ENCODE data around the gene CTNNBIP1. TPM values are rescaled to one million over a fixed set of nuclear protein-coding genes. Genes with fewer than 3 reads are reported as not detected.

CTNNBIP1 gene
- total RNA-seq, 1 experiment from 2014 or later = 31.4 TPM

DNA sequence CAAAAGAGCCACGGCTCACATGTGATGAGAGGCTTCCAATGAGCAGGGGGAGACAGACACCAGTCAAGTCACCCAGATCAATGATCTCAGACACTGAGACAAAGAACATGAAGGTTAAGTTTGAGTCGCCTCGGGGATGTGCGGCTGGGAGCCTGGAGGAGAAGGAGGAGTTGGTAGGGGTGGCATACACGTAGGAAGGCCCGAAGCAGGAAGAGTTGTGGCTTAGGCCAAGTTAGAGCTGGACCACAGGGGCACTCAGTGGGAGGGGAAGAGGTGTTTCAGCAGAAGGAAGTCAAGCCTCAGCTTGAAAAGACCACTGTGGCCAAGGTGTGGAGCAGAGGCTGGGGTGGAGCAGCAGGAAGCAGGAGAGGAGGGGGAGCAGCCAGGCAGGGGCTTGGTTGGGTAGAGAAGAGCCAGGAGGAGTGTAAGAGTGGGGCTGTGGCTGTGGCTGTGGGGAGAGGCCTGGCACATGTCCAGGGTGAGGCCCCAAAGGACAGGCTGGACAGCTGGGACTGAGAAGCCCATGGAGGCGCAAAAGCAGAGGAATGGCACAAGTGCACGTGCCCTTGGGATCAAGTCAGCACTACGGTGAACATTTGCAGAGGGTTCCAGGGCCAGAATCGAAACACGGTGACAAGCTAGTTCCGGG lies 27.6 kb downstream of the CTNNBIP1 start:
- no peak for DNase-seq (ENCODE audit: unreplicated experiment)
- ChIA-PET POLR2A (interaction anchor here (0.7 to 1.5 kb wide), 2 partner anchors 8 to 28 kb away, joined by 4 to 5 read pairs; no protein-coding TSS in a partner anchor), CTCF (interaction anchor here (0.6 to 1.4 kb wide), 3 partner anchors 37 to 126 kb away, joined by 4 to 6 read pairs (median 5); no protein-coding TSS in a partner anchor)
- peaks cover 29% of the 10 kb centered on the region for H3K4me1 Mint-ChIP-seq (ENCODE audit: insufficient read depth, unreplicated experiment)
- no peaks in the 10 kb centered on the region for H3K9me3 Mint-ChIP-seq (ENCODE audit: unreplicated experiment)
- no peaks in the 10 kb centered on the region for H3K27me3 Mint-ChIP-seq (ENCODE audit: insufficient read depth, unreplicated experiment)
- BruUV-seq (replicated peaks) = no TSS peak
- peaks cover 15% of the 10 kb centered on the region for H3K36me3 Mint-ChIP-seq (ENCODE audit: insufficient read depth, unreplicated experiment)
- H3K4me3 Mint-ChIP-seq (ENCODE audit: unreplicated experiment) = no peak overlapping the region
- intact Hi-C loops (cut with micrococcal nuclease) = no loop called here
- TF ChIP-seq, protein P1, sequence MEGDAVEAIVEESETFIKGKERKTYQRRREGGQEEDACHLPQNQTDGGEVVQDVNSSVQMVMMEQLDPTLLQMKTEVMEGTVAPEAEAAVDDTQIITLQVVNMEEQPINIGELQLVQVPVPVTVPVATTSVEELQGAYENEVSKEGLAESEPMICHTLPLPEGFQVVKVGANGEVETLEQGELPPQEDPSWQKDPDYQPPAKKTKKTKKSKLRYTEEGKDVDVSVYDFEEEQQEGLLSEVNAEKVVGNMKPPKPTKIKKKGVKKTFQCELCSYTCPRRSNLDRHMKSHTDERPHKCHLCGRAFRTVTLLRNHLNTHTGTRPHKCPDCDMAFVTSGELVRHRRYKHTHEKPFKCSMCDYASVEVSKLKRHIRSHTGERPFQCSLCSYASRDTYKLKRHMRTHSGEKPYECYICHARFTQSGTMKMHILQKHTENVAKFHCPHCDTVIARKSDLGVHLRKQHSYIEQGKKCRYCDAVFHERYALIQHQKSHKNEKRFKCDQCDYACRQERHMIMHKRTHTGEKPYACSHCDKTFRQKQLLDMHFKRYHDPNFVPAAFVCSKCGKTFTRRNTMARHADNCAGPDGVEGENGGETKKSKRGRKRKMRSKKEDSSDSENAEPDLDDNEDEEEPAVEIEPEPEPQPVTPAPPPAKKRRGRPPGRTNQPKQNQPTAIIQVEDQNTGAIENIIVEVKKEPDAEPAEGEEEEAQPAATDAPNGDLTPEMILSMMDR (IDR thresholded peaks at IDR 0.05; ENCODE audit: unreplicated experiment) = no peak
- H3K27ac Mint-ChIP-seq (ENCODE audit: low read depth, unreplicated experiment) = peak overlapping the region; percentile 14

GRCh38 chr1:9881838-9882249 lies 28.2 kb downstream of the CTNNBIP1 start:
- no peak overlapping the region for H3K4me3 Mint-ChIP-seq (ENCODE audit: unreplicated experiment)
- peaks cover 29% of the 10 kb centered on the region for H3K4me1 Mint-ChIP-seq (ENCODE audit: insufficient read depth, unreplicated experiment)
- CTCF ChIA-PET = interaction anchor here (0.6 to 1.4 kb wide), 4 partner anchors 37 to 270 kb away, joined by 4 to 6 read pairs (median 6); no protein-coding TSS in a partner anchor
- H3K9me3 Mint-ChIP-seq (ENCODE audit: unreplicated experiment) = no peaks in the 10 kb centered on the region
- H3K27ac Mint-ChIP-seq (ENCODE audit: low read depth, unreplicated experiment) = peak overlapping the region; percentile 14
- POLR2A ChIA-PET = interaction anchor here (0.7 to 1.5 kb wide), 2 partner anchors 9 to 29 kb away, joined by 4 to 5 read pairs; no protein-coding TSS in a partner anchor
- no peaks in the 10 kb centered on the region for H3K27me3 Mint-ChIP-seq (ENCODE audit: insufficient read depth, unreplicated experiment)
- DNase-seq (ENCODE audit: unreplicated experiment) = peak; percentile 91
- TF ChIP-seq, protein P1 (IDR thresholded peaks at IDR 0.05; ENCODE audit: unreplicated experiment) = no peak
- BruUV-seq (replicated peaks) = no TSS peak
- intact Hi-C loops (cut with micrococcal nuclease) = no loop called here
- H3K36me3 Mint-ChIP-seq (ENCODE audit: insufficient read depth, unreplicated experiment) = peaks cover 15% of the 10 kb centered on the region

DNA sequence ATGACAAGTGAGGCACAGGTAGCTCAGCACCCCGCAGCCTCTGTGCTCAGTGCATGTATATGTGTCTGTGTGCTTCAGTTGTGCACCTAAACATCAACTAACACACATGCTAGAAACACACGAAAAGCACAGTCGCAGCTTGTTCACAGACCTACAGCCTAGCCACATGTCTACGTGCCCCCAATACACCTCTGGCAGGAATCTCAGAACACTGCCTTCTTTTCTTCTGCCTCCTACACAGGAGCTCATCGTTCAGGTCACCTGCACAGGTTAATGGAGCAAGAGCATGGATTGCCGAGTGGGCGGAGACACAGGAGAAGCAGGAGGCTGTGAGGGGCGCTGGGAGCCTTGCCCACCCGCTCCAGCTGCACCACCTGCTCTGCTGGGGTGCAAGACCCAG lies 31.7 kb downstream of the CTNNBIP1 start:
- TF ChIP-seq, protein P1 (IDR thresholded peaks at IDR 0.05; ENCODE audit: unreplicated experiment) = no peak
- H3K4me3 Mint-ChIP-seq (ENCODE audit: unreplicated experiment) = no peak overlapping the region
- H3K4me1 Mint-ChIP-seq (ENCODE audit: insufficient read depth, unreplicated experiment) = peaks cover 29% of the 10 kb centered on the region
- no peaks in the 10 kb centered on the region for H3K27me3 Mint-ChIP-seq (ENCODE audit: insufficient read depth, unreplicated experiment)
- POLR2A ChIA-PET = interaction anchor here (0.8 to 2.9 kb wide), 12 partner anchors 9 to 112 kb away, joined by 3 to 22 read pairs (median 4); partner anchors contain the start of genes CTNNBIP1, LZIC and NMNAT1
- H3K9me3 Mint-ChIP-seq (ENCODE audit: unreplicated experiment) = no peaks in the 10 kb centered on the region
- H3K27ac Mint-ChIP-seq (ENCODE audit: low read depth, unreplicated experiment) = no peak overlapping the region
- peaks cover 12% of the 10 kb centered on the region for H3K36me3 Mint-ChIP-seq (ENCODE audit: insufficient read depth, unreplicated experiment)
- CTCF ChIA-PET = interaction anchor here (0.5 to 7.8 kb wide), 12 partner anchors 8 to 252 kb away, joined by 3 to 102 read pairs (median 8); partner anchors contain the start of genes LZIC and NMNAT1
- no TSS peak for BruUV-seq (replicated peaks)
- intact Hi-C loops (cut with micrococcal nuclease) = loop anchor here (5.0 kb wide), 1 partner anchor 154 kb away; the partner anchor contains the start of gene UBE4B
- no peak for DNase-seq (ENCODE audit: unreplicated experiment)

DNA sequence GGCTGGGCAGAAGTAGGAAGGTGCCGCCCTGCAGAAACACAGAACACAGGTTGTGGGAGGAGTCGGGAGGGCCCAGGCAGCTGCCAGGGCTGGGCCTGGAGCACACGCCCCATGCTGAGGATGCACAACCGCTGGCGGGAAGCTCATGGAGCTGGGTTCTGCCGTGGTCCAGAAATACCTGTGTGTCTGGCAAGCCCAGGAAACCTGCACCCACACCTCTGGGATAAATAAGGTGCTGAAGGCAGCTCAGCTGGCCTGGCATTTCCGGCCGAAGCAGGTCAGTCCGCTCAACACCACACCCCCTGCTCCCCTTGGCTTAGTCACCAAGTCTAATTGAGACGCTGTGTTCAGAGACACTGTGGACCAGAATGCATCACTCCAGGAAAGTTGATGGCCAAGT lies 32.1 kb downstream of the CTNNBIP1 start:
- BruUV-seq (replicated peaks) = no TSS peak
- peaks cover 28% of the 10 kb centered on the region for H3K4me1 Mint-ChIP-seq (ENCODE audit: insufficient read depth, unreplicated experiment)
- peak; percentile 75 for DNase-seq (ENCODE audit: unreplicated experiment)
- POLR2A ChIA-PET = interaction anchor here (0.8 to 2.9 kb wide), 12 partner anchors 9 to 112 kb away, joined by 3 to 22 read pairs (median 4); partner anchors contain the start of genes CTNNBIP1, LZIC and NMNAT1
- peaks cover 12% of the 10 kb centered on the region for H3K36me3 Mint-ChIP-seq (ENCODE audit: insufficient read depth, unreplicated experiment)
- no peaks in the 10 kb centered on the region for H3K9me3 Mint-ChIP-seq (ENCODE audit: unreplicated experiment)
- H3K27ac Mint-ChIP-seq (ENCODE audit: low read depth, unreplicated experiment) = no peak overlapping the region
- intact Hi-C loops (cut with micrococcal nuclease) = loop anchor here (5.0 kb wide), 1 partner anchor 154 kb away; the partner anchor contains the start of gene UBE4B
- no peak overlapping the region for H3K4me3 Mint-ChIP-seq (ENCODE audit: unreplicated experiment)
- no peaks in the 10 kb centered on the region for H3K27me3 Mint-ChIP-seq (ENCODE audit: insufficient read depth, unreplicated experiment)
- TF ChIP-seq, protein P1 (IDR thresholded peaks at IDR 0.05; ENCODE audit: unreplicated experiment) = no peak
- CTCF ChIA-PET = interaction anchor here (0.5 to 7.8 kb wide), 17 partner anchors 9 to 251 kb away, joined by 3 to 102 read pairs (median 5); partner anchors contain the start of genes LZIC and NMNAT1

Data from MCF 10A (cell line).